Left ventricle myocardium superior (tissue), 1 donor: ENCODE data around the gene CALY. TPM values are rescaled to one million over a fixed set of nuclear protein-coding genes. Genes with fewer than 3 reads are reported as not detected.

Experiments
- ATAC-seq: fragments of 200-7000 bp; cut with Tn5 transposase; one replicate; pipeline ENCODE4 v1.9.1; 2020; ENCODE audit warnings: mild to moderate bottlenecking, moderate library complexity
- DNase-seq: peaks from one replicate; pipeline ENCODE4 v3.0.0-alpha.2; 2020
- intact Hi-C: fragments of 100-400 bp; cut with micrococcal nuclease; formaldehyde crosslinking; loops from one replicate; pipeline ENCODE4 v1.11.0; 2022
- total RNA-seq: library from RNA; stranded (reverse); fragmentation: NEBNext Ultra II Directional; extraction: Animal tissue kit (Norgen Biotek cat#: 25700); gene quantifications from one replicate; pipeline ENCODE4 v1.2.1, GENCODE V29; 2021
- donor health status: DM: no; HTN: yes; CAD: no; lungs with severe emphysema.

Gene CALY
- total RNA-seq, 1 donor from 2014 or later, result not detected

GRCh38 chr10:133299738-133300137 is 37.0 kb downstream of the CALY start:
- intact Hi-C loops, result no loop called here
- ATAC-seq (no peak), DNase-seq (peak; percentile 23)

GRCh38 chr10:133299224-133299623 is 37.5 kb downstream of the CALY start:
- intact Hi-C loops, result no loop called here
- ATAC-seq (no peak), DNase-seq (peak; percentile 15)

GRCh38 chr10:133298466-133298865 is 38.2 kb downstream of the CALY start:
- intact Hi-C loops, result no loop called here
- ATAC-seq, result no peak
- DNase-seq, result peak; percentile 9

GRCh38 chr10:133297504-133297903 is 39.2 kb downstream of the CALY start:
- no peak for ATAC-seq
- DNase-seq, result no peak

GRCh38 chr10:133295426-133296320 is 41.0 kb downstream of the CALY start:
- intact Hi-C loops, result no loop called here
- no peak for ATAC-seq
- no peak for DNase-seq

More at GRCh38 chr10:133297504-133297903, 39.2 kb downstream of the CALY start:
- intact Hi-C loops, result no loop called here

- ATAC-seq, result no peak
- DNase-seq, result no peak
Measured at GRCh38 chr10:133294189-133294588, 42.5 kb downstream of the CALY start.

GRCh38 chr10:133293810-133294119 is 42.9 kb downstream of the CALY start:
- ATAC-seq, result no peak
- intact Hi-C loops, result no loop called here
- no peak for DNase-seq

More at GRCh38 chr10:133294189-133294588, 42.5 kb downstream of the CALY start:
- intact Hi-C loops, result no loop called here

GRCh38 chr10:133292919-133293809 is 43.5 kb downstream of the CALY start:
- no peak for ATAC-seq
- DNase-seq, result no peak
- intact Hi-C loops, result no loop called here

- ATAC-seq (no peak), DNase-seq (no peak)
- intact Hi-C loops, result no loop called here
Measured at GRCh38 chr10:133289761-133290160, 46.9 kb downstream of the CALY start.

- intact Hi-C loops, result no loop called here
- no peak for DNase-seq
Measured at GRCh38 chr10:133287832-133288500, 48.7 kb downstream of the CALY start.

GRCh38 chr10:133286366-133286765 is 50.3 kb downstream of the CALY start:
- DNase-seq, result no peak
- intact Hi-C loops, result no loop called here
- ATAC-seq, result no peak

More at GRCh38 chr10:133287832-133288500, 48.7 kb downstream of the CALY start:
- ATAC-seq, result no peak

- intact Hi-C loops, result no loop called here
- no peak for DNase-seq
- no peak for ATAC-seq
Measured at GRCh38 chr10:133285217-133285616, 51.5 kb downstream of the CALY start.

- ATAC-seq (no peak), DNase-seq (no peak)
- intact Hi-C loops, result no loop called here
Measured at GRCh38 chr10:133283931-133284330, 52.8 kb downstream of the CALY start.

- DNase-seq, result no peak
- ATAC-seq, result no peak
- intact Hi-C loops, result no loop called here
Measured at GRCh38 chr10:133282846-133283390, 53.8 kb downstream of the CALY start.

GRCh38 chr10:133281628-133282372 is 54.9 kb downstream of the CALY start:
- DNase-seq (no peak), ATAC-seq (no peak)
- intact Hi-C loops, result no loop called here

GRCh38 chr10:133281084-133281483 is 55.6 kb downstream of the CALY start:
- DNase-seq, result no peak
- intact Hi-C loops, result no loop called here
- ATAC-seq, result no peak

GRCh38 chr10:133280391-133281059 is 56.2 kb downstream of the CALY start:
- ATAC-seq, result no peak
- intact Hi-C loops, result no loop called here

More at GRCh38 chr10:133280391-133281059, 56.2 kb downstream of the CALY start:
- no peak for DNase-seq
